HepG2 (cell line): ENCODE results near the gene CRYAB. TPM values are rescaled to one million over a fixed set of nuclear protein-coding genes. Genes with fewer than 3 reads are reported as not detected.

Experiments
- ATF7 ChIP-seq, 2 experiments: fragments of 450-650 bp in 1 of 2; sonication (generic) in 1 of 2; formaldehyde crosslinking in 1 of 2; IDR thresholded peaks; 2 replicates each; pipeline versions ENCODE4 v1.4.0 to v1.6.1; 2016 to 2020; ENCODE audit warnings: antibody characterized with exemption in 1 of 2, mild to moderate bottlenecking in 1 of 2, missing genetic modification reagents in 1 of 2
- ATF7-NPFF ChIP-seq: sonication (generic); formaldehyde crosslinking; IDR thresholded peaks from 2 replicates; pipeline ENCODE4 v1.8.1; 2023; ENCODE audit warnings: mild to moderate bottlenecking, low read depth, missing genetic modification reagents, moderate library complexity
- GABPA ChIP-seq, 2 experiments: IDR thresholded peaks; 2 replicates each; pipeline ENCODE4 v1.6.1; 2011 to 2016; ENCODE audit warnings: low read depth in 2 of 2, low read length in 1 of 2, missing biosample characterization in 1 of 2, missing genetic modification characterization in 1 of 2
- HDAC2 ChIP-seq: sonication (generic); formaldehyde crosslinking; IDR thresholded peaks from 2 replicates; pipeline ENCODE4 v1.4.0; 2020; ENCODE audit warnings: missing genetic modification reagents
- KAT2B ChIP-seq: fragments of 150-350 bp; IDR thresholded peaks from 2 replicates; pipeline ENCODE4 v1.6.1; 2014; ENCODE audit warnings: low read depth, low read length, borderline replicate concordance
- KLF6 ChIP-seq: IDR thresholded peaks from 2 replicates; pipeline ENCODE4 v1.8.0; 2016; ENCODE audit warnings: missing biosample characterization, missing genetic modification reagents
- MTA1 ChIP-seq: sonication (generic); formaldehyde crosslinking; IDR thresholded peaks from 2 replicates; pipeline ENCODE4 v1.4.0; 2020; ENCODE audit warnings: missing genetic modification reagents, mild to moderate bottlenecking, borderline replicate concordance
- MYC ChIP-seq: sonication (generic); formaldehyde crosslinking; IDR thresholded peaks from 2 replicates; pipeline ENCODE4 v1.9.0; 2021; ENCODE audit warnings: missing genetic modification reagents, borderline replicate concordance
- NFATC3 ChIP-seq: sonication (generic); formaldehyde crosslinking; IDR thresholded peaks from 2 replicates; pipeline ENCODE4 v1.5.1; 2020; ENCODE audit warnings: mild to moderate bottlenecking, missing genetic modification reagents
- PRDM4 ChIP-seq: sonication (generic); formaldehyde crosslinking; IDR thresholded peaks from 2 replicates; pipeline ENCODE4 v1.9.0; 2021; ENCODE audit warnings: missing genetic modification reagents, borderline replicate concordance
- ZFP36L1 ChIP-seq: sonication (generic); formaldehyde crosslinking; IDR thresholded peaks from 2 replicates; pipeline ENCODE4 v1.8.0; 2022; ENCODE audit warnings: mild to moderate bottlenecking, missing genetic modification reagents, moderate library complexity
- ZNF20 ChIP-seq: sonication (generic); formaldehyde crosslinking; IDR thresholded peaks from 2 replicates; pipeline ENCODE4 v1.4.0; 2020; ENCODE audit warnings: mild to moderate bottlenecking, moderate library complexity, missing genetic modification reagents
- ZNF331 ChIP-seq: sonication (generic); formaldehyde crosslinking; IDR thresholded peaks from 2 replicates; pipeline ENCODE4 v1.4.0; 2020; ENCODE audit warnings: missing genetic modification reagents
- ZNF614 ChIP-seq: IDR thresholded peaks from 2 replicates; pipeline ENCODE4 v1.6.1; 2018; ENCODE audit warnings: missing biosample characterization, missing genetic modification reagents, inconsistent platforms, borderline replicate concordance
- ZNF766 ChIP-seq: sonication (generic); formaldehyde crosslinking; IDR thresholded peaks from 2 replicates; pipeline ENCODE4 v1.5.0; 2020; ENCODE audit warnings: missing genetic modification reagents, borderline replicate concordance
- polyA plus RNA-seq, 8 experiments: library from polyadenylated mRNA; depleted of rRNA in 3 of 8; stranded (reverse) in 7 of 8; unstranded in 1 of 8; fragments of >200 nt; fragmentation: Illumina TruSeq in 4 of 8; extraction: Trizol in 4 of 8; gene quantifications; 2 replicates each; pipeline versions ENCODE4 v1.2.1 to v1.2.3, GENCODE V29; 2011 to 2016; ENCODE audit warnings: low read depth in 4 of 8, missing spikeins in 1 of 8, mixed read lengths in 1 of 8; ENCODE audit not compliant: insufficient read depth in 1 of 8
- total RNA-seq, 5 experiments: library from RNA; depleted of rRNA; stranded (reverse); fragments of >200 nt; fragmentation: Illumina TruSeq; extraction: Trizol; gene quantifications; 2 replicates each; pipeline ENCODE4 v1.2.3, GENCODE V29; 2016; ENCODE audit warnings: low read depth in 1 of 5
- TF ChIP-seq, protein P1 (sequence below), 2 experiments: IDR thresholded peaks; 2 replicates each; pipeline ENCODE4 v1.6.1; 2011 to 2012; ENCODE audit warnings: low read length in 2 of 2, borderline replicate concordance in 1 of 2, low read depth in 1 of 2, mild to moderate bottlenecking in 1 of 2, moderate library complexity in 1 of 2
- TF ChIP-seq, protein P2 (sequence below), 2 experiments: sonication (generic) in 1 of 2; formaldehyde crosslinking in 1 of 2; IDR thresholded peaks; 2 replicates each; pipeline versions ENCODE4 v1.5.1 to v1.6.1; 2011 to 2020; ENCODE audit warnings: borderline replicate concordance in 1 of 2, low read depth in 1 of 2, low read length in 1 of 2, mild to moderate bottlenecking in 1 of 2, missing genetic modification reagents in 1 of 2, moderate library complexity in 1 of 2

CRYAB gene
- total and polyA plus RNA-seq, 2 of the 13 experiments (the other 11 are each of a cell fraction or from before 2014, with no cell fraction given) = 0.55 to 1.1 TPM

GRCh38 chr11:111926505-111927391 lies 15.2 kb upstream of the CRYAB start (continued):
- TF ChIP-seq, protein P1, sequence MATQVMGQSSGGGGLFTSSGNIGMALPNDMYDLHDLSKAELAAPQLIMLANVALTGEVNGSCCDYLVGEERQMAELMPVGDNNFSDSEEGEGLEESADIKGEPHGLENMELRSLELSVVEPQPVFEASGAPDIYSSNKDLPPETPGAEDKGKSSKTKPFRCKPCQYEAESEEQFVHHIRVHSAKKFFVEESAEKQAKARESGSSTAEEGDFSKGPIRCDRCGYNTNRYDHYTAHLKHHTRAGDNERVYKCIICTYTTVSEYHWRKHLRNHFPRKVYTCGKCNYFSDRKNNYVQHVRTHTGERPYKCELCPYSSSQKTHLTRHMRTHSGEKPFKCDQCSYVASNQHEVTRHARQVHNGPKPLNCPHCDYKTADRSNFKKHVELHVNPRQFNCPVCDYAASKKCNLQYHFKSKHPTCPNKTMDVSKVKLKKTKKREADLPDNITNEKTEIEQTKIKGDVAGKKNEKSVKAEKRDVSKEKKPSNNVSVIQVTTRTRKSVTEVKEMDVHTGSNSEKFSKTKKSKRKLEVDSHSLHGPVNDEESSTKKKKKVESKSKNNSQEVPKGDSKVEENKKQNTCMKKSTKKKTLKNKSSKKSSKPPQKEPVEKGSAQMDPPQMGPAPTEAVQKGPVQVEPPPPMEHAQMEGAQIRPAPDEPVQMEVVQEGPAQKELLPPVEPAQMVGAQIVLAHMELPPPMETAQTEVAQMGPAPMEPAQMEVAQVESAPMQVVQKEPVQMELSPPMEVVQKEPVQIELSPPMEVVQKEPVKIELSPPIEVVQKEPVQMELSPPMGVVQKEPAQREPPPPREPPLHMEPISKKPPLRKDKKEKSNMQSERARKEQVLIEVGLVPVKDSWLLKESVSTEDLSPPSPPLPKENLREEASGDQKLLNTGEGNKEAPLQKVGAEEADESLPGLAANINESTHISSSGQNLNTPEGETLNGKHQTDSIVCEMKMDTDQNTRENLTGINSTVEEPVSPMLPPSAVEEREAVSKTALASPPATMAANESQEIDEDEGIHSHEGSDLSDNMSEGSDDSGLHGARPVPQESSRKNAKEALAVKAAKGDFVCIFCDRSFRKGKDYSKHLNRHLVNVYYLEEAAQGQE (IDR thresholded peaks at IDR 0.05; ENCODE audit: borderline replicate concordance in 1 of 2, low read depth in 1 of 2, low read length in 2 of 2) = 0 out of 4 replicates have a peak, but pooled peaks of 1 of the 2 experiments have one; percentile 40
- TF ChIP-seq HDAC2 (CRISPR knock-in tag) (peak; percentile 55; the same call in 1 of the 2 replicates), MTA1 (CRISPR knock-in tag) (peak; percentile 58; the same call in 1 of the 2 replicates), PRDM4 (CRISPR knock-in tag) (peak; percentile 33; the same call in 1 of the 2 replicates), ZNF614 (CRISPR knock-in tag) (peak; percentile 86; the same call in 1 of the 2 replicates), KAT2B (peak; percentile 19; the same call in 1 of the 2 replicates), ATF7 (IDR thresholded peaks at IDR 0.05) (no peak), ATF7 (CRISPR knock-in tag; IDR thresholded peaks at IDR 0.05) (peak; percentile 36; the same call in 1 of the 2 replicates), MYC (CRISPR knock-in tag) (peak; percentile 19; the same call in 1 of the 2 replicates), ZNF766 (CRISPR knock-in tag) (peak; percentile 77; the same call in 1 of the 2 replicates), NFATC3 (CRISPR knock-in tag) (0 out of 2 replicates have a peak, but pooled peaks have one; percentile 40), GABPA (IDR thresholded peaks at IDR 0.05; ENCODE audit: low read depth, low read length) (peak; percentile 42; the same call in 1 of the 2 replicates), GABPA (CRISPR knock-in tag; IDR thresholded peaks at IDR 0.05; ENCODE audit: low read depth) (peak; percentile 74), ZFP36L1 (CRISPR knock-in tag) (peak; percentile 78), KLF6 (peak; percentile 72; the same call in 1 of the 2 replicates), ATF7-NPFF (peak; percentile 62; the same call in 1 of the 2 replicates), ZNF20 (CRISPR knock-in tag) (no peak), ZNF331 (peak; percentile 49)
- TF ChIP-seq, protein P2, sequence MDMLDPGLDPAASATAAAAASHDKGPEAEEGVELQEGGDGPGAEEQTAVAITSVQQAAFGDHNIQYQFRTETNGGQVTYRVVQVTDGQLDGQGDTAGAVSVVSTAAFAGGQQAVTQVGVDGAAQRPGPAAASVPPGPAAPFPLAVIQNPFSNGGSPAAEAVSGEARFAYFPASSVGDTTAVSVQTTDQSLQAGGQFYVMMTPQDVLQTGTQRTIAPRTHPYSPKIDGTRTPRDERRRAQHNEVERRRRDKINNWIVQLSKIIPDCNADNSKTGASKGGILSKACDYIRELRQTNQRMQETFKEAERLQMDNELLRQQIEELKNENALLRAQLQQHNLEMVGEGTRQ (IDR thresholded peaks at IDR 0.05; ENCODE audit: low read depth, low read length) = no peak
- TF ChIP-seq, protein P2 (CRISPR knock-in tag; IDR thresholded peaks at IDR 0.05; ENCODE audit: borderline replicate concordance) = no peak; the same call in 1 of the 2 replicates
